ENCODE measurements around the gene TTC27.

DNA sequence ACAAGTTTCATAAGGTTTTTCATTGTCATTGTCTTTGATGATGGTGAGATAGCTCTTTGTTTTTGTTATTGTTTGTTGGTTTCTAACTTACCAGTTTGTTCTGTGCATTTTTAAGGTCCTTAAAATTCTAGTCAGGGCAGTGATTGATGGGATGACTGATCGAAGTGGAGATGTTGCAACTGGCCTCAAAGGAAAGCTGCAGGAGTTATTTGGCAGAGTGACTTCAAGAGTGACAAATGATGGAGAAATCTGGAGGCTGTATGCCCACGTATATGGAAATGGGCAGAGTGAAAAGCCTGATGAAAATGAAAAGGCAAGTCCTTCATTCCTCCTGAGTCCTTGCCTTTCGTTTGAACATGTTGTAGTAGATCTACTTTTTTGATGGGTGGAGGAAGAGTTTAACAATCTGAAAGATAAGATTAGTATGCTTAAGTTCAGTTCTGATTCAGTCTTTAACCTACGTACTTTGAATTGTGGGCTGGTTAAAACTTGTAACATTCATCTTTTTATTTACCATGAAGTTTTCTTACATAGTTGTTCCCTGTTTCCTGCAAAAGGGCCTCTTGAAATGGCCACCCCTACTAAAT, 183.2 kb downstream of the TTC27 start:
- no peak for TF ChIP-seq POLR2A (IDR thresholded peaks at IDR 0.05)
- TF ChIP-seq, protein P1, sequence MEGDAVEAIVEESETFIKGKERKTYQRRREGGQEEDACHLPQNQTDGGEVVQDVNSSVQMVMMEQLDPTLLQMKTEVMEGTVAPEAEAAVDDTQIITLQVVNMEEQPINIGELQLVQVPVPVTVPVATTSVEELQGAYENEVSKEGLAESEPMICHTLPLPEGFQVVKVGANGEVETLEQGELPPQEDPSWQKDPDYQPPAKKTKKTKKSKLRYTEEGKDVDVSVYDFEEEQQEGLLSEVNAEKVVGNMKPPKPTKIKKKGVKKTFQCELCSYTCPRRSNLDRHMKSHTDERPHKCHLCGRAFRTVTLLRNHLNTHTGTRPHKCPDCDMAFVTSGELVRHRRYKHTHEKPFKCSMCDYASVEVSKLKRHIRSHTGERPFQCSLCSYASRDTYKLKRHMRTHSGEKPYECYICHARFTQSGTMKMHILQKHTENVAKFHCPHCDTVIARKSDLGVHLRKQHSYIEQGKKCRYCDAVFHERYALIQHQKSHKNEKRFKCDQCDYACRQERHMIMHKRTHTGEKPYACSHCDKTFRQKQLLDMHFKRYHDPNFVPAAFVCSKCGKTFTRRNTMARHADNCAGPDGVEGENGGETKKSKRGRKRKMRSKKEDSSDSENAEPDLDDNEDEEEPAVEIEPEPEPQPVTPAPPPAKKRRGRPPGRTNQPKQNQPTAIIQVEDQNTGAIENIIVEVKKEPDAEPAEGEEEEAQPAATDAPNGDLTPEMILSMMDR (IDR thresholded peaks at IDR 0.05) = no peak
